Tibial nerve (tissue), 4 donors: ENCODE results near the gene IL16. TPM values are rescaled to one million over a fixed set of nuclear protein-coding genes. Genes with fewer than 3 reads are reported as not detected.

Experiments used
- DNase-seq, 2 donors: peaks; one replicate each; pipeline ENCODE4 v3.0.0-alpha.2; 2019; ENCODE audit warnings: low spot score in 2 of 2
- H3K27ac ChIP-seq, 4 donors: fragments of 200-600 bp; sonication (generic) in 3 of 4; one replicate each; pipeline ENCODE4 v1.5.1; 2017 to 2019; ENCODE audit warnings: mild to moderate bottlenecking in 1 of 4
- H3K27me3 ChIP-seq, 2 donors: fragments of 200-600 bp; sonication (generic) in 1 of 2; one replicate each; pipeline versions ENCODE4 v1.5.1 to v1.6.0; 2017 to 2019
- H3K36me3 ChIP-seq, 3 donors: fragments of 200-600 bp; sonication (generic); one replicate each; pipeline ENCODE4 v1.5.1; 2018 to 2019
- H3K4me1 ChIP-seq, 4 donors: fragments of 200-600 bp; sonication (generic) in 3 of 4; one replicate each; pipeline ENCODE4 v1.5.1; 2017 to 2019
- H3K4me3 ChIP-seq, 4 donors: fragments of 200-600 bp; sonication (generic) in 3 of 4; one replicate each; pipeline ENCODE4 v1.5.1; 2017 to 2019; ENCODE audit warnings: mild to moderate bottlenecking in 1 of 4, moderate library complexity in 1 of 4
- H3K9me3 ChIP-seq, 4 donors: fragments of 200-600 bp; sonication (generic) in 3 of 4; one replicate each; pipeline ENCODE4 v1.5.1; 2017 to 2019
- EP300 ChIP-seq, 2 donors: sonication (generic); formaldehyde crosslinking; IDR thresholded peaks; one replicate each; pipeline ENCODE4 v1.6.1; 2017; ENCODE audit warnings: antibody characterized with exemption in 2 of 2, mild to moderate bottlenecking in 1 of 2
- POLR2A ChIP-seq, 2 donors: fragments of 450-650 bp; IDR thresholded peaks; one replicate each; pipeline ENCODE4 v1.6.1; 2017; ENCODE audit warnings: antibody characterized with exemption in 2 of 2, mild to moderate bottlenecking in 2 of 2, moderate library complexity in 2 of 2
- WGBS, 2 donors: methylation state at CpG; one replicate each; pipeline ENCODE4 v1.1.5; 2018; 5-methylcytosine and 5-hydroxymethylcytosine counted together
- total RNA-seq, 4 donors: library from RNA; depleted of rRNA; stranded (reverse); fragments of >200 nt; gene quantifications; one replicate each; pipeline ENCODE4 v1.1.0, GENCODE V29; 2016
- TF ChIP-seq, protein P1 (sequence below), 5 experiments: fragments of 200-600 bp in 3 of 5; fragments of 450-650 bp in 2 of 5; sonication (generic) in 3 of 5; IDR thresholded peaks; one replicate each; pipeline ENCODE4 v1.5.1; 2016 to 2019; ENCODE audit warnings: antibody characterized with exemption in 5 of 5, mild to moderate bottlenecking in 3 of 5, moderate library complexity in 2 of 5

IL16 gene
- 10 to 100 TPM; 69.3 to 80.2 (median 75.1) TPM for total RNA-seq

DNA sequence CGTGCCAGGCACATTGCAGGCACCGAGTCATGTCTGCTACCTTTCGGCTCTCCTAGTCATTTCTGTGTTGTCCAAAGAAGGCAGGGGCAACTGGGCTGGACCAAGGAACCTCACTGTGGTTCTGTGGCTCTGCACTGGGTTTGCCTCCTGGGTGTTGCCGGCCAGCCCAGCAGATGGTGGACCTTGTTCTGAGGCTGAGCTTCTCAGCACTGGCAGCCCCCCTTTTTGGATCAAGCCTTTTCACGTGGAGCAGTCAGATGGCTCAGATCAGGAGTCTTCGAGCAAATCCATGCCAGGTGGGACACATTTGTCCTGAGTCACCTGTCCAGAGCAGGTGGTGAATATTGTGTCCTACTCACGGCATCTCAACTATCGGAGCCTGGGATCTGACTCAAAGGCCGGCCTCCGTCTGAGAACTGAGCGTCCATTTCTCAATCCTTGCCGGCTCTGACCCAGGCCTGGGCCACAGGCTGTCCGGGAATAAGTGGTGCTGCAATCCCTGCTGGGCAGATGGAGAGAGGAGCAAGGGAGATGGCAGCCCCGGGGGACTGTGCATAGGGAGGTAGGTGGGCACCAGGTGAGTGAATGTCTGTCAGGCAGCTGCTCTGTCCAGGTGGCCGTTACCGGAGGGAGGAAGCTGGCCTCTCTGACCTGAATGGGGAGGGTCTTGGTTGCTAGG is at the start of gene IL16:
TSS of gene IL16 (plus strand) at position 304 of the 679 bp plus-strand sequence. CDS start 28,521 bp downstream, outside the sequence.
- Histone ChIP-seq H3K36me3 (no peaks in the 10 kb centered on the region), H3K9me3 (no peaks in the 10 kb centered on the region), H3K27ac (peak within 1 kb of the TSS in 3 of 4 donors; percentile 66 to 75 (median 72)), H3K27me3 (no peaks in the 10 kb centered on the region), H3K4me3 (no peak within 1 kb of the TSS), H3K4me1 (peaks cover 0 to 26% (median 2%) of the 10 kb centered on the region in 4 donors)
- TF ChIP-seq EP300 (IDR thresholded peaks at IDR 0.05) (no peak), POLR2A (IDR thresholded peaks at IDR 0.05) (no peak)
- TF ChIP-seq, protein P1, sequence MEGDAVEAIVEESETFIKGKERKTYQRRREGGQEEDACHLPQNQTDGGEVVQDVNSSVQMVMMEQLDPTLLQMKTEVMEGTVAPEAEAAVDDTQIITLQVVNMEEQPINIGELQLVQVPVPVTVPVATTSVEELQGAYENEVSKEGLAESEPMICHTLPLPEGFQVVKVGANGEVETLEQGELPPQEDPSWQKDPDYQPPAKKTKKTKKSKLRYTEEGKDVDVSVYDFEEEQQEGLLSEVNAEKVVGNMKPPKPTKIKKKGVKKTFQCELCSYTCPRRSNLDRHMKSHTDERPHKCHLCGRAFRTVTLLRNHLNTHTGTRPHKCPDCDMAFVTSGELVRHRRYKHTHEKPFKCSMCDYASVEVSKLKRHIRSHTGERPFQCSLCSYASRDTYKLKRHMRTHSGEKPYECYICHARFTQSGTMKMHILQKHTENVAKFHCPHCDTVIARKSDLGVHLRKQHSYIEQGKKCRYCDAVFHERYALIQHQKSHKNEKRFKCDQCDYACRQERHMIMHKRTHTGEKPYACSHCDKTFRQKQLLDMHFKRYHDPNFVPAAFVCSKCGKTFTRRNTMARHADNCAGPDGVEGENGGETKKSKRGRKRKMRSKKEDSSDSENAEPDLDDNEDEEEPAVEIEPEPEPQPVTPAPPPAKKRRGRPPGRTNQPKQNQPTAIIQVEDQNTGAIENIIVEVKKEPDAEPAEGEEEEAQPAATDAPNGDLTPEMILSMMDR (IDR thresholded peaks at IDR 0.05): no peak
- no peak for DNase-seq
- WGBS, 2 donors: 88 to 91% methylated on average over 15 to 16 of the region's 16 CpGs

DNA sequence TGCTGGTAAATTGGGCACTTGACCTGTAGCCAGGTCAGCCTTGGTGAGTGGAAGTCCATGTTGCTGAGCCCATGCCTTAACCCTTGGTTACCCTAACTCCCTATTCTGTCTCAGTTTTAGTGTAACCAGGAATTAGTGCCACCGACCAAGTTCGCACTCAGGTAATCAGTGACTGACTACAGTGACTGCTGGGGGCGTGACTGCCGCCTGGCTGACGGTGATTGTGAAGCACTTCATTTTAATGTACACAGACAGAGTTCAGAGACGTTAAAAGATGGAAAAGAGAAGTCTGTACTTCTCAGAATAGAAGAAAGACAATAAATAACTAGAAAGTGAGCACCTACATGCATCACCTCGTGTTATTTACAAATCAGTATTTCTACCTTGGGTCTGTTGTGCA is 45.3 kb upstream of the IL16 start:
- 89 to 91% methylated on average over 7 of the region's 7 CpGs for WGBS, 2 donors
- Histone ChIP-seq H3K4me3 (no peak overlapping the region), H3K27ac (no peak overlapping the region), H3K9me3 (no peaks in the 10 kb centered on the region), H3K36me3 (no peaks in the 10 kb centered on the region), H3K27me3 (no peaks in the 10 kb centered on the region), H3K4me1 (peaks cover 0 to 8% (median 0%) of the 10 kb centered on the region in 4 donors)
- no peak for TF ChIP-seq POLR2A (IDR thresholded peaks at IDR 0.05)
- TF ChIP-seq EP300 (IDR thresholded peaks at IDR 0.05): no peak
- TF ChIP-seq, protein P1 (IDR thresholded peaks at IDR 0.05): no peak
- DNase-seq: no peak

DNA sequence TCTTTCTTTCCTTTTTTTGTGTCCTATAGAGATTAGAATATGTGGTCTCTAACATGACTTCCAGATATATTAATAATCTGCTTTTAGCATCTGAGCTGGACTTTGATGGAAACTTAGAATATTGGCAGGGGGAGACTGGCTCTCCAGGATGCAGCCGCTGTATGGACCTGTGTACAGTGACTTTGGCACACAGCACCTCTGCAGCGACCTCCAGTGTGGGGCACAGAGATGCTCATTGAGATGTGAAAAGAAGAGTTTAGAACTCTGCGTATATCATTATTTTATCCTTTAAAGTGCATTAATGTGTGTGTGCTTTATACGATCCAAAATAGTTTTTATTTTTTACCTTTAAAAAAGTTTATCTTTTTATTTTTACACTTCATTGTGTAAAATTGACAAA is 44.3 kb upstream of the IL16 start:
- no peaks in the 10 kb centered on the region for H3K27me3 ChIP-seq
- peaks cover 0 to 17% (median 0%) of the 10 kb centered on the region in 4 donors for H3K4me1 ChIP-seq
- H3K36me3 ChIP-seq: no peaks in the 10 kb centered on the region
- no peak for DNase-seq
- H3K27ac ChIP-seq: no peak overlapping the region
- no peaks in the 10 kb centered on the region for H3K9me3 ChIP-seq
- WGBS, 2 donors: 90 to 94% methylated on average over 4 of the region's 4 CpGs
- TF ChIP-seq, protein P1 (IDR thresholded peaks at IDR 0.05): no peak
- TF ChIP-seq EP300 (IDR thresholded peaks at IDR 0.05) (no peak), POLR2A (IDR thresholded peaks at IDR 0.05) (no peak)
- no peak overlapping the region for H3K4me3 ChIP-seq

DNA sequence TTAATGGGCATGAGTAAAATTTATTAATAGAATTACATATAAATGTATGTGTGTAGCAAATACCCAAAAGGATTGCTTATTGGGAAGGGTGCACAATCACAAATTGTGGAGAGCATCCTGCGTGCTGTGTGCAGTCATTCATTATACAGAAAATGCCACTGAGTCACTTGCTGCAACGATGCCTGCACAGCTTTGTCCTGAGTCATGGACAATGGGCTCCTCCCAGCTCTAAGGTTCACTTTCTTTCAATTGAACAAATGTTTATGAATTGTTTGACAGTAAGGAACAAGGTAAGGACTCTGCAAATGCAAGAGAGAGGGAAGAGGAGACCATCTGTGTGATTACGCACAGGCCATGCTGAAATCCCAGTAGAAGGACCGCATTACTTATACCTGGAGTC is 43.9 kb upstream of the IL16 start:
- Histone ChIP-seq H3K4me1 (peaks cover 0 to 21% (median 0%) of the 10 kb centered on the region in 4 donors), H3K27ac (no peak overlapping the region), H3K36me3 (no peaks in the 10 kb centered on the region), H3K4me3 (no peak overlapping the region), H3K9me3 (no peaks in the 10 kb centered on the region), H3K27me3 (no peaks in the 10 kb centered on the region)
- no peak for TF ChIP-seq POLR2A (IDR thresholded peaks at IDR 0.05)
- TF ChIP-seq, protein P1 (IDR thresholded peaks at IDR 0.05): no peak
- TF ChIP-seq EP300 (IDR thresholded peaks at IDR 0.05): no peak
- DNase-seq: no peak
- 82 to 85% methylated on average over 4 of the region's 4 CpGs for WGBS, 2 donors

DNA sequence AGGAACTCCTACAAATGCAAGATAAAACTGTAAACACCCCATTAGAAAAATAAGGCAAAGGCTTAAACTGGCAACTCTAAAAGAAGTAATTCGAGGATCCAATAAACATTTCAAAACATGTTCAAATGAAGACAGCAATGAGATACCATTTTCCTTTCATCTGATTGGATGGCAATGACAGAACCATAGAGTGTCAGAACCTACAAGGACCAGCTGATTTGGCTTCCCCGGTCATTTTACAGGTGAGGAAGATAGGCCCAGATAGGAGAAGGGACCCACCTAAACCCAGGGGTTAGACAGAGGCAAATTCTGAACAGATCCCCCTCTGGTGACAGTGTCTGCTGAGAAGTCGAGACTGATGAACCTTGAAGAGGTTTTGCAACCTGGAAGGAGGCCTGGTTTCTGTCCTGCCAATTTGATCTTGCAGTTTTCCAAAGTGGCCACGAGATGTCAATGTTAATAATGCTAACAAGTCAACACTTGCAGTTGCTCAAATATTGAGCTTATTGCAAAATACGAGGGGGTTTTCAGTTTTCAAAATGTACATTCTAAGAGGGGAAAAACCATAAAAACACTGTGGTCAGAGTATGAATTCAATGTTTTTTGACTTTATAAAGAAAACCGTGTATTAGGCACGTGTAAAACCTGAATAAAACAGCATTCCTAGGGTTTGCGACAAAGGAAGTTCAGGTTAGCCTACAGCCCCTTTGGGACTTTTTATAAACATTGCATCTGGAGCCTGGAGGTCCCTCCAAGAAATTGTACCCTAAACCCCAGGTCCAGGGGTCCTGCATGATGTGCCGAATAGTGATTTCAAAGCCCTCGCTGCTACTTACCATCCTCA is 41.1 kb upstream of the IL16 start:
- Histone ChIP-seq H3K9me3 (no peaks in the 10 kb centered on the region), H3K27me3 (no peaks in the 10 kb centered on the region), H3K36me3 (no peaks in the 10 kb centered on the region), H3K27ac (peak overlapping the region in 2 of 4 donors; percentile 57 to 72), H3K4me1 (peaks cover 0 to 27% (median 2%) of the 10 kb centered on the region in 4 donors), H3K4me3 (no peak overlapping the region)
- WGBS, 2 donors: 48% methylated on average over 10 of the region's 10 CpGs
- TF ChIP-seq POLR2A (IDR thresholded peaks at IDR 0.05) (no peak), EP300 (IDR thresholded peaks at IDR 0.05) (peak in 1 of 2 donors; percentile 48)
- TF ChIP-seq, protein P1 (IDR thresholded peaks at IDR 0.05): peak; percentile 54 to 84 (median 68)
- peak in 1 of 2 donors; percentile 75 for DNase-seq
